H1 (cell line): Measurements from ENCODE around the gene DNER. TPM values are rescaled to one million over a fixed set of nuclear protein-coding genes. Genes with fewer than 3 reads are reported as not detected.

Experiments used
- CTCF ChIA-PET: fragments of 300-600 bp; sonication (Branson Sonifier 250); formaldehyde crosslinking; loops from one replicate; lab custom pipeline; 2021; ENCODE audit not compliant: partially characterized antibody; lab: Charles Lee
- POLR2A ChIA-PET: fragments of 300-600 bp; sonication (Branson Sonifier 250); formaldehyde crosslinking; loops from one replicate; lab custom pipeline; 2021; ENCODE audit warnings: inconsistent platforms; ENCODE audit not compliant: partially characterized antibody; lab: Charles Lee
- DNase-seq, 2 experiments: peaks; one replicate each; pipeline versions ENCODE4 v3.0.0 to v3.0.0-alpha.2; 2010 to 2022; ENCODE audit warnings: low spot score in 2 of 2, low read depth in 1 of 2, mixed read lengths in 1 of 2
- FAIRE-seq: peaks from 2 replicates; lab custom pipeline; 2011; peaks lifted over from hg19 to GRCh38; lab: Jason Lieb, UNC
- H2AFZ ChIP-seq: 2 replicates; pipeline ENCODE4 v1.8.1; 2012; ENCODE audit warnings: low read length, inconsistent platforms
- H2AK5ac ChIP-seq: 2 replicates; pipeline ENCODE4 v1.6.1; 2013; ENCODE audit warnings: low read depth, low read length
- H2BK120ac ChIP-seq: replicated peaks from 2 replicates; pipeline ENCODE3; 2013; ENCODE audit warnings: low read depth, low read length, inconsistent platforms
- H2BK12ac ChIP-seq: 2 replicates; pipeline ENCODE4 v1.6.1; 2013; ENCODE audit warnings: low read depth, low read length
- H2BK15ac ChIP-seq: 2 replicates; pipeline ENCODE4 v1.6.1; 2013; ENCODE audit warnings: low read length
- H2BK20ac ChIP-seq: 2 replicates; pipeline ENCODE4 v1.6.1; 2013; ENCODE audit warnings: low read length
- H2BK5ac ChIP-seq: 2 replicates; pipeline ENCODE4 v1.6.1; 2013; ENCODE audit warnings: low read depth, low read length
- H3K14ac ChIP-seq: 2 replicates; pipeline ENCODE4 v1.6.1; 2013; ENCODE audit warnings: inconsistent platforms; ENCODE audit not compliant: insufficient read length
- H3K18ac ChIP-seq: 2 replicates; pipeline ENCODE4 v1.6.1; 2013; ENCODE audit warnings: low read length; ENCODE audit errors: extremely low read depth
- H3K23ac ChIP-seq: 2 replicates; pipeline ENCODE4 v1.6.1; 2013; ENCODE audit warnings: inconsistent platforms; ENCODE audit not compliant: insufficient read length
- H3K23me2 ChIP-seq: 2 replicates; pipeline ENCODE4 v1.6.1; 2013; ENCODE audit warnings: low read depth, low read length
- H3K27ac ChIP-seq: 2 replicates; pipeline ENCODE4 v1.6.1; 2011; ENCODE audit warnings: low read depth, low read length, inconsistent platforms
- H3K27me3 ChIP-seq, 4 experiments: replicated peaks in 1 of 4; 1 replicate in 1 of 4; 2 replicates in 3 of 4; pipeline versions ENCODE4 v1.6.1 to v1.8.1; 2011 to 2013; ENCODE audit warnings: low read length in 3 of 4, mild to moderate bottlenecking in 3 of 4, inconsistent platforms in 2 of 4, mixed read lengths in 2 of 4, moderate library complexity in 1 of 4; ENCODE audit not compliant: control insufficient read depth in 3 of 4, insufficient read depth in 3 of 4; ENCODE audit errors: extremely low read depth in 1 of 4
- H3K36me3 ChIP-seq, 4 experiments: 2 replicates each; pipeline versions ENCODE4 v1.6.1 to v1.8.1; 2011 to 2013; ENCODE audit warnings: mild to moderate bottlenecking in 4 of 4, low read length in 3 of 4, moderate library complexity in 2 of 4, control low read depth in 1 of 4, inconsistent platforms in 1 of 4; ENCODE audit not compliant: insufficient read depth in 4 of 4, control insufficient read depth in 2 of 4
- H3K4ac ChIP-seq: replicated peaks from 2 replicates; pipeline ENCODE3; 2013; ENCODE audit warnings: low read length, low read depth, mixed read lengths, inconsistent platforms; ENCODE audit not compliant: insufficient read length
- H3K4me1 ChIP-seq, 4 experiments: replicated peaks in 1 of 4; 1 replicate in 1 of 4; 2 replicates in 3 of 4; pipeline versions ENCODE4 v1.6.1 to v1.8.1; 2011 to 2013; ENCODE audit warnings: low read length in 3 of 4, inconsistent platforms in 2 of 4, mixed read lengths in 1 of 4; ENCODE audit not compliant: insufficient read depth in 4 of 4, control insufficient read depth in 3 of 4
- H3K4me2 ChIP-seq, 2 experiments: 2 replicates each; pipeline versions ENCODE4 v1.6.1 to v1.8.1; 2011 to 2013; ENCODE audit warnings: low read depth in 2 of 2, low read length in 2 of 2, control low read depth in 1 of 2, inconsistent platforms in 1 of 2, mild to moderate bottlenecking in 1 of 2; ENCODE audit not compliant: insufficient read depth in 1 of 2
- H3K4me3 ChIP-seq, 4 experiments: fragments of 200-600, 300-600 bp in 1 of 4; sonication (generic), shearing (Covaris generic), sonication (Bioruptor Twin) in 1 of 4; 2 replicates each; pipeline versions ENCODE4 v1.5.1 to v1.8.1; 2011 to 2016; ENCODE audit warnings: low read length in 4 of 4, low read depth in 3 of 4, control low read depth in 2 of 4, inconsistent platforms in 2 of 4, mild to moderate bottlenecking in 2 of 4, mixed read lengths in 1 of 4, moderate library complexity in 1 of 4; ENCODE audit not compliant: insufficient read depth in 2 of 4; ENCODE audit errors: extremely low read depth in 1 of 4
- H3K56ac ChIP-seq: replicated peaks from 2 replicates; pipeline ENCODE3; 2013; ENCODE audit warnings: low read depth, mild to moderate bottlenecking, mixed read lengths, low read length, inconsistent platforms; ENCODE audit not compliant: insufficient read length
- H3K79me1 ChIP-seq: 2 replicates; pipeline ENCODE4 v1.6.1; 2013; ENCODE audit warnings: low read depth, low read length, control low read depth
- H3K79me2 ChIP-seq, 2 experiments: 2 replicates each; pipeline versions ENCODE4 v1.6.1 to v1.8.1; 2012 to 2013; ENCODE audit warnings: low read length in 2 of 2, mild to moderate bottlenecking in 2 of 2, inconsistent platforms in 1 of 2; ENCODE audit not compliant: insufficient read depth in 2 of 2, control insufficient read depth in 1 of 2
- H3K9ac ChIP-seq, 4 experiments: replicated peaks in 1 of 4; 1 replicate in 1 of 4; 2 replicates in 3 of 4; pipeline versions ENCODE4 v1.6.1 to v1.8.1; 2011 to 2013; ENCODE audit warnings: low read depth in 3 of 4, low read length in 3 of 4, control low read depth in 2 of 4, mild to moderate bottlenecking in 2 of 4, moderate library complexity in 2 of 4, inconsistent platforms in 1 of 4; ENCODE audit errors: extremely low read depth in 1 of 4
- H3K9me3 ChIP-seq, 2 experiments: 2 replicates each; pipeline versions ENCODE4 v1.6.1 to v1.8.1; 2012 to 2013; ENCODE audit warnings: mild to moderate bottlenecking in 2 of 2, moderate library complexity in 2 of 2, control low read depth in 1 of 2, inconsistent platforms in 1 of 2, low read depth in 1 of 2, low read length in 1 of 2, mixed read lengths in 1 of 2; ENCODE audit not compliant: insufficient read depth in 2 of 2
- H4K20me1 ChIP-seq, 2 experiments: replicated peaks in 1 of 2; 2 replicates each; pipeline versions ENCODE3 to v1.8.1; 2011 to 2013; ENCODE audit warnings: inconsistent platforms in 2 of 2, low read length in 2 of 2, mild to moderate bottlenecking in 1 of 2; ENCODE audit not compliant: insufficient read depth in 2 of 2, control insufficient read depth in 1 of 2
- H4K5ac ChIP-seq: 2 replicates; pipeline ENCODE4 v1.6.1; 2013; ENCODE audit warnings: low read length, low read depth, mixed read lengths, inconsistent platforms; ENCODE audit not compliant: insufficient read length
- H4K8ac ChIP-seq: 2 replicates; pipeline ENCODE4 v1.8.0; 2013; ENCODE audit warnings: mild to moderate bottlenecking, moderate library complexity, low read length, inconsistent platforms; ENCODE audit not compliant: insufficient read depth; ENCODE audit errors: extremely low read depth
- H4K91ac ChIP-seq: replicated peaks from 2 replicates; pipeline ENCODE3; 2013; ENCODE audit warnings: low read length, mixed read lengths, inconsistent platforms; ENCODE audit not compliant: insufficient read length
- SIX5 ChIP-seq: IDR thresholded peaks from 2 replicates; pipeline ENCODE4 v1.6.1; 2011; ENCODE audit warnings: mild to moderate bottlenecking, low read depth, low read length
- YY1 ChIP-seq: IDR thresholded peaks from 2 replicates; pipeline ENCODE4 v1.6.1; 2011; ENCODE audit warnings: low read depth, mild to moderate bottlenecking, low read length
- WGBS, 2 experiments: shearing (Covaris generic) in 1 of 2; methylation state at CpG; one replicate each; pipeline versions ENCODE4 v1.1.6 to v1.1.7; 2013 to 2015; ENCODE audit warnings: low lambda C conversion rate in 2 of 2, mixed read lengths in 2 of 2, inconsistent platforms in 1 of 2, low coverage in 1 of 2, missing lambda C conversion rate in 1 of 2; ENCODE audit not compliant: insufficient replicate concordance in 2 of 2, insufficient coverage in 1 of 2, insufficient read length in 1 of 2; ENCODE audit errors: extremely low coverage in 1 of 2, missing lambda C conversion rate in 1 of 2; 5-methylcytosine and 5-hydroxymethylcytosine counted together
- polyA plus RNA-seq, 7 experiments: library from polyadenylated mRNA; depleted of rRNA in 3 of 7; stranded (reverse) in 5 of 7; unstranded in 2 of 7; fragments of >200 nt in 5 of 7; fragments of 200-250 nt in 2 of 7; gene quantifications; 1 replicate in 5 of 7; 2 replicates in 1 of 7; 4 replicates in 1 of 7; pipeline versions ENCODE4 v1.2.1 to v1.2.3, GENCODE V29; 2011 to 2013; ENCODE audit warnings: missing spikeins in 2 of 7, mixed read lengths in 2 of 7
- total RNA-seq: library from RNA; stranded (reverse); fragmentation: NEBNext Ultra II Directional; extraction: Animal tissue kit (Norgen Biotek cat#: 25700); gene quantifications from 2 replicates; pipeline ENCODE4 v1.2.1, GENCODE V29; 2021
- TF ChIP-seq, protein P1 (sequence below), 3 experiments: IDR thresholded peaks; 1 replicate in 2 of 3; 2 replicates in 1 of 3; pipeline versions ENCODE4 v1.5.1 to v1.6.1; 2011; ENCODE audit warnings: low read length in 3 of 3, mild to moderate bottlenecking in 3 of 3, inconsistent platforms in 2 of 3, low read depth in 1 of 3, moderate library complexity in 1 of 3; ENCODE audit not compliant: insufficient read depth in 1 of 3; ENCODE audit errors: control extremely low read depth in 1 of 3

DNER gene
- total and polyA plus RNA-seq, 2 of the 8 experiments (the other 6 are each of a cell fraction or from before 2014, with no cell fraction given), result 6.8 to 16.3 TPM

DNA sequence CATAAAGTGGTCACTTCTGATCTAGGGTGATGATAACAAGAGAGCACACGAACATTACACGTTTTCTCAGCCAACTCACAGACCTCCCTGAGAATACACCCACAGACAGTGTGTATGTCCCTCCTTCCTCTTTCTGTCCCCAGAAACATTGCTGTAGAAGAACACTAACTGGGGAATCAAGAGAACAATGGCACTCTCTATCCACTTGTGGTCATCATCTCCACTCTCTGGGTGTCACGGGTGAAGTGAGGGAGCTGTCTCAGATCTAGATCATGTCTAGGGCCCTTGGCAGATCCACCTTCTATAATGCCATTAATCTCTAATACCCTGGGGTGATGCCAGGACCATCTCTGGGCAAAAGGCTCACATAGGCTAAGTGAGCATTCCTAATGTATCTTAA lies 97.9 kb downstream of the DNER start:
- no peak overlapping the region for H4K91ac ChIP-seq
- no peak for DNase-seq
- no peak overlapping the region for H3K27ac ChIP-seq
- H3K56ac ChIP-seq, result no peak overlapping the region
- H3K9ac ChIP-seq, result no peak overlapping the region
- no peak overlapping the region for H3K4me2 ChIP-seq
- H2BK20ac ChIP-seq, result no peak overlapping the region
- H3K14ac ChIP-seq, result no peak overlapping the region
- ChIA-PET POLR2A (no interaction called here), CTCF (interaction anchor here (1.2 kb wide), 1 partner anchor 91 kb away, joined by 3 read pairs; no protein-coding TSS in a partner anchor)
- no peak overlapping the region for H3K23ac ChIP-seq
- H3K27me3 ChIP-seq, result no peaks in the 10 kb centered on the region
- H3K9me3 ChIP-seq, result no peaks in the 10 kb centered on the region
- H3K4me1 ChIP-seq, result no peaks in the 10 kb centered on the region
- no peak overlapping the region for H4K8ac ChIP-seq
- H2BK120ac ChIP-seq, result no peak overlapping the region
- no peak overlapping the region for H3K4me3 ChIP-seq
- no peak overlapping the region for H2BK15ac ChIP-seq
- no peaks in the 10 kb centered on the region for H3K79me1 ChIP-seq
- no peak overlapping the region for H2BK5ac ChIP-seq
- H3K18ac ChIP-seq, result no peak overlapping the region
- no peak overlapping the region for H2AK5ac ChIP-seq
- no peaks in the 10 kb centered on the region for H3K36me3 ChIP-seq
- H3K79me2 ChIP-seq, result no peaks in the 10 kb centered on the region
- no peak overlapping the region for H4K5ac ChIP-seq
- no peak overlapping the region for H2AFZ ChIP-seq
- no peaks in the 10 kb centered on the region for H3K23me2 ChIP-seq
- no peaks in the 10 kb centered on the region for H4K20me1 ChIP-seq
- no peak overlapping the region for H3K4ac ChIP-seq
- FAIRE-seq, result no peak
- 96% methylated on average over 3 of the region's 3 CpGs; no CpG with 5 or more reads in 1 of the 2 experiments for WGBS, 2 experiments
- no peak overlapping the region for H2BK12ac ChIP-seq
- TF ChIP-seq, protein P1, sequence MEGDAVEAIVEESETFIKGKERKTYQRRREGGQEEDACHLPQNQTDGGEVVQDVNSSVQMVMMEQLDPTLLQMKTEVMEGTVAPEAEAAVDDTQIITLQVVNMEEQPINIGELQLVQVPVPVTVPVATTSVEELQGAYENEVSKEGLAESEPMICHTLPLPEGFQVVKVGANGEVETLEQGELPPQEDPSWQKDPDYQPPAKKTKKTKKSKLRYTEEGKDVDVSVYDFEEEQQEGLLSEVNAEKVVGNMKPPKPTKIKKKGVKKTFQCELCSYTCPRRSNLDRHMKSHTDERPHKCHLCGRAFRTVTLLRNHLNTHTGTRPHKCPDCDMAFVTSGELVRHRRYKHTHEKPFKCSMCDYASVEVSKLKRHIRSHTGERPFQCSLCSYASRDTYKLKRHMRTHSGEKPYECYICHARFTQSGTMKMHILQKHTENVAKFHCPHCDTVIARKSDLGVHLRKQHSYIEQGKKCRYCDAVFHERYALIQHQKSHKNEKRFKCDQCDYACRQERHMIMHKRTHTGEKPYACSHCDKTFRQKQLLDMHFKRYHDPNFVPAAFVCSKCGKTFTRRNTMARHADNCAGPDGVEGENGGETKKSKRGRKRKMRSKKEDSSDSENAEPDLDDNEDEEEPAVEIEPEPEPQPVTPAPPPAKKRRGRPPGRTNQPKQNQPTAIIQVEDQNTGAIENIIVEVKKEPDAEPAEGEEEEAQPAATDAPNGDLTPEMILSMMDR (IDR thresholded peaks at IDR 0.05; ENCODE audit: control extremely low read depth in 1 of 3, insufficient read depth in 1 of 3, low read depth in 1 of 3, low read length in 3 of 3), result no peak
- TF ChIP-seq YY1 (no peak), SIX5 (no peak)
